CD4-positive, alpha-beta T cell (primary cell): ENCODE results near the gene MAT1A. TPM values are rescaled to one million over a fixed set of nuclear protein-coding genes. Genes with fewer than 3 reads are reported as not detected.
"Not testable (repeated sequence)": the region's sequence is repeated elsewhere in the genome, so short reads cannot be mapped to it uniquely, and the experiment has no call there.

Source experiments
- ATAC-seq: fragments of 200-7000 bp; cut with Tn5 transposase; one replicate; pipeline ENCODE4 v1.10.0; 2022; ENCODE audit warnings: mild to moderate bottlenecking; ENCODE audit not compliant: poor library complexity
- CTCF ChIA-PET: fragments of 350-600 bp; sonication (Branson Sonifier 250); formaldehyde crosslinking; loops from one replicate; lab custom pipeline; 2021; ENCODE audit warnings: antibody characterized with exemption, inconsistent platforms; lab: Charles Lee
- POLR2A ChIA-PET: fragments of 350-600 bp; sonication (Branson Sonifier 250); formaldehyde crosslinking; loops from one replicate; lab custom pipeline; 2021; ENCODE audit warnings: antibody characterized with exemption, inconsistent platforms; lab: Charles Lee
- DNase-seq, 14 experiments: peaks; one replicate each; pipeline ENCODE4 v3.0.0-alpha.2; 2013 to 2020; ENCODE audit warnings: mixed read lengths in 2 of 14
- H3K27ac ChIP-seq, 2 donors: one replicate each; pipeline versions ENCODE4 v1.5.1 to v1.7.0; 2013; ENCODE audit warnings: low read length in 2 of 2, low read depth in 1 of 2, mild to moderate bottlenecking in 1 of 2
- H3K27me3 ChIP-seq, 2 experiments: 1 replicate in 1 of 2; 2 replicates in 1 of 2; pipeline versions ENCODE4 v1.6.1 to v1.7.0; 2013; ENCODE audit warnings: low read length in 2 of 2, control low read depth in 1 of 2, mild to moderate bottlenecking in 1 of 2, moderate library complexity in 1 of 2; ENCODE audit not compliant: insufficient read depth in 2 of 2, control insufficient read depth in 1 of 2
- H3K36me3 ChIP-seq: one replicate; pipeline ENCODE4 v1.6.1; 2013; ENCODE audit warnings: low read length, control low read depth; ENCODE audit not compliant: insufficient read depth
- H3K4me1 ChIP-seq: one replicate; pipeline ENCODE4 v1.6.1; 2013; ENCODE audit warnings: low read length, control low read depth; ENCODE audit not compliant: insufficient read depth
- H3K4me3 ChIP-seq: one replicate; pipeline ENCODE4 v1.5.1; 2013; ENCODE audit warnings: mild to moderate bottlenecking, low read length, moderate library complexity
- H3K9me3 ChIP-seq, 2 experiments: 1 replicate in 1 of 2; 2 replicates in 1 of 2; pipeline versions ENCODE4 v1.6.1 to v1.7.0; 2013; ENCODE audit warnings: low read length in 2 of 2, mild to moderate bottlenecking in 2 of 2, control low read depth in 1 of 2, moderate library complexity in 1 of 2; ENCODE audit not compliant: control insufficient read depth in 1 of 2, insufficient read depth in 1 of 2
- H3K27ac Mint-ChIP-seq: one replicate; pipeline ENCODE4 v1.8.0; 2020; ENCODE audit warnings: mixed read lengths
- H3K27me3 Mint-ChIP-seq: one replicate; pipeline ENCODE4 v1.8.0; 2021; ENCODE audit warnings: mixed read lengths
- H3K36me3 Mint-ChIP-seq: one replicate; pipeline ENCODE4 v1.8.0; 2021; ENCODE audit warnings: low read depth, mixed read lengths
- H3K4me1 Mint-ChIP-seq: one replicate; pipeline ENCODE4 v1.8.0; 2021; ENCODE audit warnings: low read depth, mixed read lengths
- H3K4me3 Mint-ChIP-seq: one replicate; pipeline ENCODE4 v1.8.0; 2020; ENCODE audit warnings: mild to moderate bottlenecking, mixed read lengths
- H3K9me3 Mint-ChIP-seq: one replicate; pipeline ENCODE4 v1.8.0; 2020; ENCODE audit warnings: mixed read lengths
- CTCF ChIP-seq: fragments of 200-600 bp; IDR thresholded peaks from one replicate; pipeline ENCODE4 v1.8.0; 2022; ENCODE audit warnings: antibody characterized with exemption, mild to moderate bottlenecking
- intact Hi-C, 2 experiments: fragments of 100-400 bp; cut with DNase I in 1 of 2; cut with micrococcal nuclease in 1 of 2; formaldehyde crosslinking; loops; one replicate each; pipeline versions ENCODE4 v1.15.1 to v1.9.0; 2023 to 2025; cut with DNase I, micrococcal nuclease
- total RNA-seq, 174 experiments: library from RNA in 2 of 174; stranded (reverse) in 2 of 174; gene quantifications; one replicate each; pipeline ENCODE4 v1.2.3 and lab custom pipeline; 2021 to 2026

Gene MAT1A
- total RNA-seq, 2 experiments from 2014 or later: not detected

- Mint-ChIP-seq H3K4me3 (no peak overlapping the region), H3K36me3 (no peaks in the 10 kb centered on the region), H3K9me3 (no peaks in the 10 kb centered on the region), H3K27me3 (no peaks in the 10 kb centered on the region), H3K27ac (no peak overlapping the region), H3K4me1 (no peaks in the 10 kb centered on the region)
- Histone ChIP-seq H3K4me3 (no peak overlapping the region), H3K27me3 (no peaks in the 10 kb centered on the region), H3K9me3 (peaks cover 0 to 8% of the 10 kb centered on the region in 2 experiments), H3K27ac (no peak overlapping the region), H3K4me1 (no peaks in the 10 kb centered on the region), H3K36me3 (no peaks in the 10 kb centered on the region)
- POLR2A ChIA-PET: no interaction called here
- no peak for DNase-seq
- no peak for ATAC-seq
- TF ChIP-seq CTCF: no peak
- intact Hi-C loops: no loop called here
- CTCF ChIA-PET: interaction anchor here (1.2 kb wide), 1 partner anchor 12 kb away, joined by 3 read pairs; no protein-coding TSS in a partner anchor
Measured at GRCh38 chr10:80315391-80315790, 25.9 kb upstream of the MAT1A start.

DNA sequence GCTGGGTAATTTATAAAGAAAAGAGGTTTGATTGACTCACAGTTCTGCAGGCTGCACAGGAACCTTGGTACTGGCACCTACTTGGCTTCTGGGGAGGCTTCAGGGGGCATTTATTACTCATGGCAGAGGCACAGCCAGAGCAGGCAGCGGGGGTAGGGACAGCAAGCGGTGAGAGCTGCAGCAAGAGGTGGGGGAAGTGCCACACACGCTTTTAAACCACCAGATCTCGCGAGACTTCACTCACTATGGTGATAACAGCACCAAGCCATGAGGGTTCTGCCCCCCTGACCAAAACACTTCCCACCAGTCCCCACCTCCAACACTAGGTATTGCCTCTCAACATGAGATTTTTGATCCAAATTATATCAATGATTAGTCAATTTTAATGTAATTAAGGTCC lies 24.1 kb upstream of the MAT1A start:
- Mint-ChIP-seq H3K27ac (no peak overlapping the region), H3K36me3 (no peaks in the 10 kb centered on the region), H3K9me3 (no peaks in the 10 kb centered on the region), H3K4me1 (no peaks in the 10 kb centered on the region), H3K4me3 (no peak overlapping the region), H3K27me3 (no peaks in the 10 kb centered on the region)
- intact Hi-C loops: no loop called here
- Histone ChIP-seq H3K9me3 (peaks cover 0 to 8% of the 10 kb centered on the region in 2 experiments), H3K36me3 (no peaks in the 10 kb centered on the region), H3K4me1 (no peaks in the 10 kb centered on the region), H3K27me3 (no peaks in the 10 kb centered on the region), H3K4me3 (no peak overlapping the region), H3K27ac (no peak overlapping the region)
- no peak for DNase-seq
- TF ChIP-seq CTCF: no peak
- no peak for ATAC-seq
- ChIA-PET CTCF (no interaction called here), POLR2A (no interaction called here)

DNA sequence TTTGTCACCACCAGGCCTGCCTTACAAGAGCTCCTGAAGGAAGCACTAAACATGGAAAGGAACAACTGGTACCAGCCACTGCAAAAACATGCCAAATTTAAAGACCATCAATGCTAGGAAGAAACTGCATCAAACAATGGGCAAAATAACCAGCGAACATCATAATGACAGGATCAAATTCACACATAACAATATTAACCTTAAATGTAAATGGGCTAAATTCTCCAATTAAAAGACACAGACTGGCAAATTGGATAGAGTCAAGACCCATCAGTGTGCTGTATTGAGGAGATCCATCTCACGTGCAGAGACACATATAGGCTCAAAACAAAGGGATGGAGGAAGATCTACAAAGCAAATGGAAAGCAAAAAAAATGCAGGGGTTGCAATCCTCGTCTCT lies 16.5 kb upstream of the MAT1A start:
- POLR2A ChIA-PET, H3K36me3 ChIP-seq, H3K4me3 Mint-ChIP-seq, CTCF ChIA-PET, H3K27me3 ChIP-seq, H3K27ac ChIP-seq, H3K4me1 ChIP-seq, DNase-seq, ATAC-seq, intact Hi-C loops, H3K9me3 ChIP-seq, H3K4me3 ChIP-seq, H3K36me3 Mint-ChIP-seq, H3K4me1 Mint-ChIP-seq, H3K27ac Mint-ChIP-seq: not testable (repeated sequence)
- Mint-ChIP-seq H3K9me3 (peaks cover 12% of the 10 kb centered on the region), H3K27me3 (peaks cover 18% of the 10 kb centered on the region)

DNA sequence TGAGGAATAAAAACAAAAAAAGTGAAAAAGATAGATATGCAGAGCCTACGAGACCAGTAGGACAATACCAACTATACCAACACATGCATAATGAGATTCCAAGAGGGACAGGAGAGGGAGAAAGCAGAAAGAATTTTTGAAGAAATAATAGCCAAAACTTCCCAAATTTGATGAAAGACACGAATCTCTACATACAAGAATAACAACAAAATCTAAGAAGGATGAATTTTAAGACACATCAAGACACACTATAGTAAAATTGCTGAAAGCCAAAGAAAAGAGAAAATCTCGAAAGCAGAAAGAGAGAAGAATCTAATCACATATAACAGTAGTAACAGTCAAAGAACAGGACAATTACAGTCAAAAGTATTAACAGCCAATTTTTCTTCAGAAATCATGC lies 7.5 kb upstream of the MAT1A start:
- Mint-ChIP-seq H3K4me1 (no peaks in the 10 kb centered on the region), H3K9me3 (peaks cover 24% of the 10 kb centered on the region), H3K4me3 (no peak overlapping the region), H3K36me3 (no peaks in the 10 kb centered on the region), H3K27ac (no peak overlapping the region), H3K27me3 (peaks cover 21% of the 10 kb centered on the region)
- DNase-seq (no peak), ATAC-seq (no peak)
- peaks cover 13 to 18% of the 10 kb centered on the region in 2 experiments for H3K9me3 ChIP-seq
- intact Hi-C loops: no loop called here
- no peaks in the 10 kb centered on the region for H3K4me1 ChIP-seq
- ChIA-PET CTCF (no interaction called here), POLR2A (no interaction called here)
- no peak for TF ChIP-seq CTCF
- H3K27ac ChIP-seq: no peak overlapping the region
- no peak overlapping the region for H3K4me3 ChIP-seq
- no peaks in the 10 kb centered on the region for H3K36me3 ChIP-seq
- H3K27me3 ChIP-seq: peaks cover 0 to 5% of the 10 kb centered on the region in 2 experiments
